Gastrocnemius medialis (tissue), 4 donors: ENCODE data around the gene MCF2L.

Experiments
- POLR2A ChIP-seq, 2 donors: fragments of 450-650 bp; IDR thresholded peaks; one replicate each; pipeline ENCODE4 v1.6.1; 2017; ENCODE audit warnings: antibody characterized with exemption in 2 of 2, mild to moderate bottlenecking in 2 of 2, moderate library complexity in 2 of 2
- TF ChIP-seq, protein P1 (sequence below), 5 experiments: fragments of 450-650 bp in 3 of 5; fragments of 200-600 bp in 2 of 5; sonication (generic) in 2 of 5; IDR thresholded peaks in 4 of 5; conservative IDR thresholded peaks in 1 of 5; 1 replicate in 4 of 5; 2 replicates in 1 of 5; pipeline ENCODE4 v1.5.1; 2016 to 2019; ENCODE audit warnings: antibody characterized with exemption in 5 of 5, mild to moderate bottlenecking in 3 of 5, moderate library complexity in 3 of 5

DNA sequence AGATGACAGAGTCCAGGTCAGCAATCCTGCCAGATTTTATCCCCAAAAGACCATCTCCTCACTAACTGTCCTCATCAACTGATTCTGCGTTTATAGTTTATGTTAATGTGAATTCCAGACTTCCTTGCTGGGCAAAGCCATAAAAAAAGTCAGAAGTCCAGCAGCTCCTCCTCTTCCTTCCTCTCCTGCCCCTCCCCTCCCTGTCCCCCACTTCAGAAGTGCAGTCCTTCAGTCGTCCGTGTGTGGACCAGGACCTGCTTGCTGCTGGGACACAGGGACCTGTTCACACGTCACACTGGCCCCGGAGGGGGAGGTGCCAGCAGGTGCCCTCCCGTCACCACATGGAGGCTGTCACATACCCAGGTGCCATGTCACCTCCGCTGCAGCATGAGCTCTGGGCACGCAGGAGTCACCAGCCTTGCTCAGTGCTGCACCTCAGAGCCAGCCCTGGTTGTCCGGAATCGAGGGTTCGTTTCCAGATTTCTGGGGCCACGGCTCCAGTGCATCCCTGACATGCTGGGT lies 4.0 kb upstream of the MCF2L start:
- peak; percentile 28 to 61 for TF ChIP-seq POLR2A (IDR thresholded peaks at IDR 0.05)
- TF ChIP-seq, protein P1, sequence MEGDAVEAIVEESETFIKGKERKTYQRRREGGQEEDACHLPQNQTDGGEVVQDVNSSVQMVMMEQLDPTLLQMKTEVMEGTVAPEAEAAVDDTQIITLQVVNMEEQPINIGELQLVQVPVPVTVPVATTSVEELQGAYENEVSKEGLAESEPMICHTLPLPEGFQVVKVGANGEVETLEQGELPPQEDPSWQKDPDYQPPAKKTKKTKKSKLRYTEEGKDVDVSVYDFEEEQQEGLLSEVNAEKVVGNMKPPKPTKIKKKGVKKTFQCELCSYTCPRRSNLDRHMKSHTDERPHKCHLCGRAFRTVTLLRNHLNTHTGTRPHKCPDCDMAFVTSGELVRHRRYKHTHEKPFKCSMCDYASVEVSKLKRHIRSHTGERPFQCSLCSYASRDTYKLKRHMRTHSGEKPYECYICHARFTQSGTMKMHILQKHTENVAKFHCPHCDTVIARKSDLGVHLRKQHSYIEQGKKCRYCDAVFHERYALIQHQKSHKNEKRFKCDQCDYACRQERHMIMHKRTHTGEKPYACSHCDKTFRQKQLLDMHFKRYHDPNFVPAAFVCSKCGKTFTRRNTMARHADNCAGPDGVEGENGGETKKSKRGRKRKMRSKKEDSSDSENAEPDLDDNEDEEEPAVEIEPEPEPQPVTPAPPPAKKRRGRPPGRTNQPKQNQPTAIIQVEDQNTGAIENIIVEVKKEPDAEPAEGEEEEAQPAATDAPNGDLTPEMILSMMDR (IDR thresholded peaks at IDR 0.05 in 4 of 5, conservative IDR thresholded peaks at IDR 0.05 in 1 of 5), result no peak
